ENCODE results near the gene HDAC4. TPM values are rescaled to one million over a fixed set of nuclear protein-coding genes. Genes with fewer than 3 reads are reported as not detected.

Gene HDAC4
- total and polyA plus RNA-seq, 2 of the 4 experiments (the other 2 are of a cell fraction), result 4.1 to 7.2 TPM

DNA sequence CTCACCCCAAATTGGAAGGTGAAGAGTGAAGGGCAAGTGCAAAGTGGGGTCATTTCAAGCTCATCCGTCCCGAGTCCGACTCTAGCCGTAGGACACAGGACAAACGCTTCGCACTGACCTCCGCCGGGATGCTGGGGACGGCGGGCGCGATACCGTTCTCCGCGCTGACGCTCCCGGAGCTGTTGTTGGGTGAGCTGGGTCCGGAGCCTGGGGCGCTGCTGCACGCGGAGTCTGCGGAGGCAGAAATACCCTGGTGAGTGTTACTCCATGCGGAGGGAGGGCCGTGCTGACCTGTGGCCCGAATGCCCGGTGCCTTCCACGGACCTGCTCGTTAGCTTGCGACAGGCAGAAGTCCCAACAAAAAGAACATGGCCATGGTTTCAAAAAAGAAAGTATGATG, 261.3 kb downstream of the HDAC4 start:
- no peak overlapping the region for H3K27ac ChIP-seq (ENCODE audit: insufficient read depth, low read length)
- no peaks in the 10 kb centered on the region for H3K79me1 ChIP-seq (ENCODE audit: low read depth in 1 of 2, low read length in 2 of 2)
- H3K18ac ChIP-seq (ENCODE audit: low read depth, low read length), result no peak overlapping the region
- H2AK9ac ChIP-seq (replicated peaks; ENCODE audit: low read depth, low read length, poor library complexity), result no peak overlapping the region
- WGBS, 2 experiments (ENCODE audit: extremely low coverage in 2 of 2, insufficient read length in 1 of 2), result 97% methylated on average over 21 of the region's 29 CpGs; no CpG with 5 or more reads in 1 of the 2 experiments
- in situ Hi-C loops (cut with MboI; ENCODE audit: low sequenced_read_pairs), result loop anchor here (25.0 kb wide), 1 partner anchor 848 kb away; no protein-coding TSS in a partner anchor
- no peak overlapping the region for H3K9ac ChIP-seq (ENCODE audit: low read depth, low read length)
- DNase-seq, result no peak
- ChIA-PET CTCF (no interaction called here), POLR2A (ENCODE audit: unreplicated experiment) (no interaction called here)
- intact Hi-C loops (cut with micrococcal nuclease), result no loop called here
- H3K36me3 ChIP-seq (ENCODE audit: control insufficient read depth, insufficient read depth, low read length), result peaks cover 73% of the 10 kb centered on the region
- no peak overlapping the region for H3K4me2 ChIP-seq (ENCODE audit: low read depth, low read length)
- no peak overlapping the region for H4K91ac ChIP-seq (ENCODE audit: insufficient read depth, low read depth, low read length)
- no TSS peak for BruUV-seq (replicated peaks)
- no peak overlapping the region for H3K14ac ChIP-seq (replicated peaks; ENCODE audit: low read depth, low read length)
- H2BK20ac ChIP-seq (ENCODE audit: low read depth, low read length), result no peak overlapping the region
- H4K8ac ChIP-seq (ENCODE audit: low read depth in 2 of 2, low read length in 2 of 2), result no peak overlapping the region
- H3K4ac ChIP-seq (ENCODE audit: low read depth, low read length), result no peak overlapping the region
- no peak overlapping the region for H2AFZ ChIP-seq (replicated peaks; ENCODE audit: low read length, poor library complexity)
- H3K9me1 ChIP-seq (ENCODE audit: insufficient read depth, low read length), result 0 out of 2 replicates have a peak, but pooled peaks cover 3% of the 10 kb centered on the region
- TF ChIP-seq MXI1 (IDR thresholded peaks at IDR 0.05; ENCODE audit: borderline replicate concordance, low read depth, low read length), result no peak
- TF ChIP-seq SMC3 (IDR thresholded peaks at IDR 0.05; ENCODE audit: low read depth, low read length), result no peak
- TF ChIP-seq RFX5 (IDR thresholded peaks at IDR 0.05; ENCODE audit: low read depth, low read length), result no peak
- TF ChIP-seq, protein P1, sequence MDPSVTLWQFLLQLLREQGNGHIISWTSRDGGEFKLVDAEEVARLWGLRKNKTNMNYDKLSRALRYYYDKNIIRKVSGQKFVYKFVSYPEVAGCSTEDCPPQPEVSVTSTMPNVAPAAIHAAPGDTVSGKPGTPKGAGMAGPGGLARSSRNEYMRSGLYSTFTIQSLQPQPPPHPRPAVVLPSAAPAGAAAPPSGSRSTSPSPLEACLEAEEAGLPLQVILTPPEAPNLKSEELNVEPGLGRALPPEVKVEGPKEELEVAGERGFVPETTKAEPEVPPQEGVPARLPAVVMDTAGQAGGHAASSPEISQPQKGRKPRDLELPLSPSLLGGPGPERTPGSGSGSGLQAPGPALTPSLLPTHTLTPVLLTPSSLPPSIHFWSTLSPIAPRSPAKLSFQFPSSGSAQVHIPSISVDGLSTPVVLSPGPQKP (IDR thresholded peaks at IDR 0.05; ENCODE audit: borderline replicate concordance, low read depth, low read length), result no peak
- TF ChIP-seq NFE2L2 (IDR thresholded peaks at IDR 0.05; ENCODE audit: low read depth, low read length), result no peak
- TF ChIP-seq RCOR1 (IDR thresholded peaks at IDR 0.05; ENCODE audit: insufficient replicate concordance, low read length), result no peak
- no peak for TF ChIP-seq POLR2A (IDR thresholded peaks at IDR 0.05; ENCODE audit: low read depth, low read length)
- TF ChIP-seq CEBPB (IDR thresholded peaks at IDR 0.05; ENCODE audit: low read depth, low read length), result no peak
- TF ChIP-seq MAZ (IDR thresholded peaks at IDR 0.05; ENCODE audit: borderline replicate concordance, low read depth, low read length), result no peak
- TF ChIP-seq MAFK (IDR thresholded peaks at IDR 0.05; ENCODE audit: low read depth, low read length), result no peak
- no peak for TF ChIP-seq FOS (IDR thresholded peaks at IDR 0.05; ENCODE audit: low read depth, low read length)
- TF ChIP-seq CHD1 (IDR thresholded peaks at IDR 0.05; ENCODE audit: low read depth, low read length), result no peak
- no peak for TF ChIP-seq RAD21 (IDR thresholded peaks at IDR 0.05; ENCODE audit: low read length)
- TF ChIP-seq, protein P2, sequence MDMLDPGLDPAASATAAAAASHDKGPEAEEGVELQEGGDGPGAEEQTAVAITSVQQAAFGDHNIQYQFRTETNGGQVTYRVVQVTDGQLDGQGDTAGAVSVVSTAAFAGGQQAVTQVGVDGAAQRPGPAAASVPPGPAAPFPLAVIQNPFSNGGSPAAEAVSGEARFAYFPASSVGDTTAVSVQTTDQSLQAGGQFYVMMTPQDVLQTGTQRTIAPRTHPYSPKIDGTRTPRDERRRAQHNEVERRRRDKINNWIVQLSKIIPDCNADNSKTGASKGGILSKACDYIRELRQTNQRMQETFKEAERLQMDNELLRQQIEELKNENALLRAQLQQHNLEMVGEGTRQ (IDR thresholded peaks at IDR 0.05; ENCODE audit: low read depth, low read length), result no peak
- TF ChIP-seq, protein P3, sequence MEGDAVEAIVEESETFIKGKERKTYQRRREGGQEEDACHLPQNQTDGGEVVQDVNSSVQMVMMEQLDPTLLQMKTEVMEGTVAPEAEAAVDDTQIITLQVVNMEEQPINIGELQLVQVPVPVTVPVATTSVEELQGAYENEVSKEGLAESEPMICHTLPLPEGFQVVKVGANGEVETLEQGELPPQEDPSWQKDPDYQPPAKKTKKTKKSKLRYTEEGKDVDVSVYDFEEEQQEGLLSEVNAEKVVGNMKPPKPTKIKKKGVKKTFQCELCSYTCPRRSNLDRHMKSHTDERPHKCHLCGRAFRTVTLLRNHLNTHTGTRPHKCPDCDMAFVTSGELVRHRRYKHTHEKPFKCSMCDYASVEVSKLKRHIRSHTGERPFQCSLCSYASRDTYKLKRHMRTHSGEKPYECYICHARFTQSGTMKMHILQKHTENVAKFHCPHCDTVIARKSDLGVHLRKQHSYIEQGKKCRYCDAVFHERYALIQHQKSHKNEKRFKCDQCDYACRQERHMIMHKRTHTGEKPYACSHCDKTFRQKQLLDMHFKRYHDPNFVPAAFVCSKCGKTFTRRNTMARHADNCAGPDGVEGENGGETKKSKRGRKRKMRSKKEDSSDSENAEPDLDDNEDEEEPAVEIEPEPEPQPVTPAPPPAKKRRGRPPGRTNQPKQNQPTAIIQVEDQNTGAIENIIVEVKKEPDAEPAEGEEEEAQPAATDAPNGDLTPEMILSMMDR (conservative IDR thresholded peaks at IDR 0.05; ENCODE audit: low read depth, low read length), result no peak
- TF ChIP-seq BHLHE40 (IDR thresholded peaks at IDR 0.05; ENCODE audit: low read depth, low read length), result no peak
- no peak overlapping the region for H2BK120ac ChIP-seq (ENCODE audit: low read depth, low read length)
- no peak overlapping the region for H2BK15ac ChIP-seq (ENCODE audit: low read depth, low read length)
- no peak overlapping the region for H2BK5ac ChIP-seq (ENCODE audit: low read depth, low read length, poor library complexity, severe bottlenecking)
- peaks cover 3% of the 10 kb centered on the region for H4K20me1 ChIP-seq (ENCODE audit: insufficient read depth, low read length)
- no peak overlapping the region for H4K5ac ChIP-seq (ENCODE audit: low read depth, low read length)
- H3K4me1 ChIP-seq (ENCODE audit: control insufficient read depth, insufficient read depth, low read length), result no peaks in the 10 kb centered on the region
- dilution Hi-C loops (cut with HindIII; ENCODE audit: low sequenced_read_pairs, unreplicated experiment), result no loop called here
- no peak overlapping the region for H3K23ac ChIP-seq (ENCODE audit: low read depth, low read length)
- H3K4me3 ChIP-seq (ENCODE audit: insufficient read depth, low read depth, low read length), result no peak overlapping the region
- H3K27me3 ChIP-seq (ENCODE audit: control insufficient read depth, insufficient read depth, low read length), result no peaks in the 10 kb centered on the region
- H2AK5ac ChIP-seq (ENCODE audit: low read depth, low read length), result no peak overlapping the region
- no peak overlapping the region for H3K56ac ChIP-seq (ENCODE audit: extremely low read depth, insufficient read depth, low read length)
- no peak for ATAC-seq (ENCODE audit: low read depth)
- H3K9me3 ChIP-seq (ENCODE audit: control insufficient read depth, insufficient read depth, low read length), result no peaks in the 10 kb centered on the region

Measured in IMR-90 (cell line).